ENCODE data around the gene BCAR3.

Gene BCAR3

GRCh38 chr1:93681101-93681988 lies at the start of gene BCAR3:
TSS of gene BCAR3 (minus strand) at chr1:93681837. CDS start at chr1:93674930, 6,907 bp downstream.
- peak; percentile 40 to 42 for DNase-seq

GRCh38 chr1:93730621-93731020 lies 49.0 kb upstream of the BCAR3 start:
- DNase-seq = no peak

GRCh38 chr1:93729906-93730305 lies 48.3 kb upstream of the BCAR3 start:
- no peak for DNase-seq

GRCh38 chr1:93729502-93729901 lies 47.9 kb upstream of the BCAR3 start:
- no peak for DNase-seq

GRCh38 chr1:93728480-93729131 lies 47.0 kb upstream of the BCAR3 start:
- DNase-seq = no peak

GRCh38 chr1:93723733-93724270 lies 42.2 kb upstream of the BCAR3 start:
- DNase-seq = no peak

GRCh38 chr1:93723110-93723509 lies 41.5 kb upstream of the BCAR3 start:
- no peak for DNase-seq

GRCh38 chr1:93722081-93723031 lies 40.7 kb upstream of the BCAR3 start:
- no peak for DNase-seq

GRCh38 chr1:93720956-93721626 lies 39.5 kb upstream of the BCAR3 start:
- no peak for DNase-seq

- no peak for DNase-seq
These were observed 36.0 kb upstream of the BCAR3 start for GRCh38 chr1:93717640-93718039.

- peak; percentile 36 to 50 for DNase-seq
These were observed 35.3 kb upstream of the BCAR3 start for GRCh38 chr1:93716941-93717368.

- no peak for DNase-seq
These were observed 34.5 kb upstream of the BCAR3 start for GRCh38 chr1:93716163-93716562.

GRCh38 chr1:93715529-93716126 lies 34.0 kb upstream of the BCAR3 start:
- peak; percentile 38 to 58 for DNase-seq

GRCh38 chr1:93714356-93714755 lies 32.7 kb upstream of the BCAR3 start:
- no peak for DNase-seq

- DNase-seq = no peak
These were observed 31.7 kb upstream of the BCAR3 start for GRCh38 chr1:93713341-93713740.

GRCh38 chr1:93712741-93713140 lies 31.1 kb upstream of the BCAR3 start:
- DNase-seq = no peak

- no peak for DNase-seq
These were observed 29.1 kb upstream of the BCAR3 start for GRCh38 chr1:93710499-93711453.

- no peak for DNase-seq
These were observed 27.3 kb upstream of the BCAR3 start for GRCh38 chr1:93708734-93709481.

- peak; percentile 56 to 65 for DNase-seq
These were observed 26.3 kb upstream of the BCAR3 start for GRCh38 chr1:93707956-93708355.
